Measurements from ENCODE around the gene CSMD2.

DNA sequence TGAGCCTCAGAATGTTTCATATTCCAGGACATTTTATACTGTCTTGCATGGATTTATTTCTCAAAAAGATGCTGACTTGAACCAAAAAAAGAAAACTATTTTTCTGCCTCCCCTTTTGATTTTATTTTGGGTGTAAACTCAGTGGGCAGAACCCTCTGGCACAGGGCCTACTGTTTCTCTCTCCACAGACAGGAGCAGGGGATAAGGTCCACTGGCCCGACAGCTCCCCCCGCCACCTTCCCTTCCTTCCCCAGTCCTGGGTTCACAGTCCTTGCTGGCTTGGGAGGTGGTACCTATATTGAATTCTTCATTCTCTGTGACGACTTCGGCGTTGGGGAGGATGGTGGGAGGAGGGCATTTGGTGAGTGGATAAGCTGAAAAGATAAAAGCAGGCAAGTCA, 578.2 kb downstream of the CSMD2 start:
- TF ChIP-seq SIX5 (IDR thresholded peaks at IDR 0.05; ENCODE audit: low read depth, low read length) (no peak), CTCF (IDR thresholded peaks at IDR 0.05; ENCODE audit: control extremely low read depth in 1 of 3, insufficient read depth in 1 of 3, low read depth in 1 of 3, low read length in 3 of 3) (no peak), CREB1 (IDR thresholded peaks at IDR 0.05) (no peak), JUND (IDR thresholded peaks at IDR 0.05; ENCODE audit: low read length) (no peak), BCL11A (IDR thresholded peaks at IDR 0.05; ENCODE audit: low read depth in 2 of 2, low read length in 2 of 2) (no peak), EP300 (IDR thresholded peaks at IDR 0.05; ENCODE audit: borderline replicate concordance in 1 of 2, low read depth in 2 of 2, low read length in 2 of 2) (no peak), EZH2 (IDR thresholded peaks at IDR 0.05; ENCODE audit: low read depth, low read length, severe bottlenecking) (no peak), RAD21 (IDR thresholded peaks at IDR 0.05 in 1 of 2, conservative IDR thresholded peaks at IDR 0.05 in 1 of 2; ENCODE audit: low read depth in 2 of 2, low read length in 2 of 2) (no peak), MAFK (IDR thresholded peaks at IDR 0.05; ENCODE audit: low read depth, low read length) (no peak), POLR2A (IDR thresholded peaks at IDR 0.05; ENCODE audit: control extremely low read depth in 1 of 2, low read depth in 2 of 2, low read length in 2 of 2) (no peak), JUN (IDR thresholded peaks at IDR 0.05; ENCODE audit: low read depth, low read length) (no peak), CBX8 (IDR thresholded peaks at IDR 0.05; ENCODE audit: borderline replicate concordance, low read depth, low read length) (no peak)
